IPS-NIHi11 (cell line): ENCODE results near the gene MAN1C1.

Experiments used
- DNase-seq: peaks from one replicate; pipeline ENCODE4 v3.0.0; 2012; ENCODE audit warnings: mixed read lengths, low spot score

The MAN1C1 gene

GRCh38 chr1:25803368-25803767 lies 186.8 kb downstream of the MAN1C1 start:
- no peak for DNase-seq

GRCh38 chr1:25804244-25804963 lies 187.8 kb downstream of the MAN1C1 start:
- no peak for DNase-seq

- DNase-seq = no peak
Measured at GRCh38 chr1:25804964-25805862, 188.6 kb downstream of the MAN1C1 start.

GRCh38 chr1:25805863-25806225 lies 189.3 kb downstream of the MAN1C1 start:
- DNase-seq = no peak

GRCh38 chr1:25806418-25806817 lies 189.8 kb downstream of the MAN1C1 start:
- no peak for DNase-seq

- DNase-seq = no peak
Measured at GRCh38 chr1:25807480-25808390, 191.1 kb downstream of the MAN1C1 start.

GRCh38 chr1:25808481-25809244 lies 192.1 kb downstream of the MAN1C1 start:
- DNase-seq = no peak

GRCh38 chr1:25809283-25809926 lies 192.8 kb downstream of the MAN1C1 start:
- DNase-seq = no peak

DNA sequence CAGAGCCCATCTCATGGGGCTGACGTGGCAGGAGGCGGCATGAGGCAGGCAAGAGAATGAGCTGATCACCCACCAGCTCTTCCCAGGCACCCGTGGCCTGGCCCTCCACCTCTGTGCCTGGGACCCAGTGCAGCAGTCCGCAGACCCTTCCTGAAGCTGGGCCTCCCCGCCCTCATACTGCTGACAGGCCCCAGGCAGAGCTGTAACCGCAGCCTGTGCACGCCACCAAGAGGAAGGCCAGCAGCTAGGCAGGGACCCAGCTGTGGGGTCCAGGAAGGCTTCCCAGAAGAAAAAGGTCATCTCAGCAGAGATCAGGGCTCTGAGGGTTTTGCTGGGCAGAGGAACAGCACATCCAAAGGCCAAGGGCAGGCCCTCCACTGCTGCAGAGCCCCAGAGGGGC lies 193.3 kb downstream of the MAN1C1 start:
- DNase-seq = no peak

DNA sequence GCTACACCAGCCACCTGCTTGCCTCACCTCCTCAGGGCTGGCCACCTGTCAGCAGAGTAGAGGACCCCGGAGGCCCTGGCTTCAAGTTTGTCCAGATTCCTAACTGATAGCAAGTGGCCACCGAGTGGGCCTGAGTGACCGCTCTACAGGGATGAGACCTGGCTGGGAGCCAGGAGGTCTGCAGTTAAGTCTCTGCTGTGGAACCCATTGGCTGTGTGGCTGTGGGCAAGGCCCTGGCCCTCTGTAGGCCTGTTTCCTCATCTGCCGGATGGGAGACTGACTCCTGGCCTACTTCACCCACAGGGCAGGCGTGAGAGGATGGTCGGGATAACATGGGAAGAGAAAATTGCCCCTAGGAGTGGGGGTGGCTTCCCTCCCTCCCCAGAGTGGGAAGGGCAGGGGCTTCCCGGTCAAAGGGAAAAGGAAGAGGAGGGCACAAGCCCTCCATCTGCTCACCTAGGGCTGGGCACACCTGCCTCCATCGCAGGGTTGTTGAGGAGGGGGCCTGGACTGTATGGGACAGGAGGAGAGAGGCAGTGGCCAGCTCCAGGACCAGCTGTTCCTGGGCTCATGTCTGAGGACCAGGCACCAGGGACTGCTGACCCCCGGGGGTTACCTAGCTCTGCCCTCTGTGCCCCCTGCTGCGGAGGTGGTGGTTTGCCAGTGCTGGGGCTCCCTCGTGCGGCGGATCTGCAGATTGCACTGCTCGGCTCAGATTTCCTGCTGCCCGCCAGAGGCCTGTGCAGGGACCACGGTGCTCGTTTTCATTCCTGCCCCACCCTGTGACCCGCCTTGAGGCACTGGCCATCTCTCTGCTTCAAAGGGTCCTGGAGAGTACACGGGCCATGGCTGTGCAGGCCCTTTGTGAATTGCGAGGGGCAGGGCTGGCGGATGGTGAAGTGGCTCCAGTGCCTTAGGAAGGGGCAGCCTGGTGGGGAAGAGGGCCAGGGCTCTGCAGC lies 194.0 kb downstream of the MAN1C1 start:
- peak; percentile 94 for DNase-seq

- no peak for DNase-seq
Measured at GRCh38 chr1:25811384-25812082, 194.9 kb downstream of the MAN1C1 start.

GRCh38 chr1:25813071-25813733 lies 196.6 kb downstream of the MAN1C1 start:
- no peak for DNase-seq

DNA sequence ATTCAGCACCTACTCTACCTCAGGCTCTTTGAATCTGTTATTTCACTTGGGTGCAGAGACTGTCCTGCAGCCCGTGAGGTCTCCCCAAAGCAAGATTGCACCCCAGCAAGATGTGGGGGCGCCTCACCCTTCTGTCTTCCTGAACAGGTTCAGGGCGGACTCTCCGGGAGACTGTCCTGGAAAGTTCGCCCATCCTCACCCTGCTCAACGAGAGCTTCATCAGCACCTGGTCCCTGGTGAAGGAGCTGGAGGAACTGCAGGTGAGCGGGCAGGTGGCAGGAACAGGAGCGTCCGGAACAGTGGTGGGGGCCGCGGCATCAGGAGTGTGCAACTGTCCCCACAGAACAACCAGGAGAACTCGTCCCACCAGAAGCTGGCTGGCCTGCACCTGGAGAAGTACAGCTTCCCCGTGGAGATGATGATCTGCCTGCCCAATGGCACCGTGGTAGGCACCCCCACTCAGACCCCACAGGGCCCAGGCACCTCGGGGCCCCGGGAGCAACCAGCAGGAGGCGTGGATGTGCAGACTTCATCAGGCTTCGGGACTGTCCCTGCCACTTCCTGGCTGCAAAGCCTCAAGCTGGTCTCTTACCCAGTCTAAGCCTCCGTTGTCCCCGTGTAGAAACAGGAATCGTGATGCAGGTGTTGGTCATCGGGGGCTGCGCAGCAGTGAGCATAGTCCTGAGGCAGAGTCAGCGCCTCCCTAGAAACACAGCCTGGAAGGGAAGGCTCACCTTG lies 197.3 kb downstream of the MAN1C1 start:
- DNase-seq = no peak

DNA sequence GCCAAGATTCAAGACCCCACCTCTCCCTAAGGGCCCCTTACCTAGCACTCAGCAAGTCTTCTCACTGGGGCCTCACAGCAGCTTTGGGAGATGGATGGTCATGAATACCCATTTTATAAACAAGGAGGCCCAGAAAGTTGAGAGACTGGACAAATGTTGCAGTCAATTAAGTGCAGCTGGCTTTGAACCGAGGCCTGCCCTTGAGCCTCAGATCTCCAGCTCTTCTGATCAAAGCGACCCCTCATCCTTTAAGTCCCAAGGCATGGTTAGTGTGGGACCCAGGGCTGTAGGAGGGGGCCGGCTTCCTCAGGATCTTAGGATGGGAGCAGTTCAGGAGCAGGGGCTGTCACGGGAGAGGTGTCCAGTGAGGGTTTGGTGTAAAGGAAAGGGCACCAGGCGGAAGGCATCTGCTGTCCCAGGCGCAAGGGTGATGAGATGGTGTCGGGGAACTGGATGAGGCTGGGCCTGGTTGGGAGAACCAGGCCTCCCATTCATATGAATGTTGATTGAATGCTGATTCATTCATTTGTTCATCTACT lies 198.0 kb downstream of the MAN1C1 start:
- DNase-seq = no peak

GRCh38 chr1:25815208-25816111 lies 198.9 kb downstream of the MAN1C1 start:
- no peak for DNase-seq

DNA sequence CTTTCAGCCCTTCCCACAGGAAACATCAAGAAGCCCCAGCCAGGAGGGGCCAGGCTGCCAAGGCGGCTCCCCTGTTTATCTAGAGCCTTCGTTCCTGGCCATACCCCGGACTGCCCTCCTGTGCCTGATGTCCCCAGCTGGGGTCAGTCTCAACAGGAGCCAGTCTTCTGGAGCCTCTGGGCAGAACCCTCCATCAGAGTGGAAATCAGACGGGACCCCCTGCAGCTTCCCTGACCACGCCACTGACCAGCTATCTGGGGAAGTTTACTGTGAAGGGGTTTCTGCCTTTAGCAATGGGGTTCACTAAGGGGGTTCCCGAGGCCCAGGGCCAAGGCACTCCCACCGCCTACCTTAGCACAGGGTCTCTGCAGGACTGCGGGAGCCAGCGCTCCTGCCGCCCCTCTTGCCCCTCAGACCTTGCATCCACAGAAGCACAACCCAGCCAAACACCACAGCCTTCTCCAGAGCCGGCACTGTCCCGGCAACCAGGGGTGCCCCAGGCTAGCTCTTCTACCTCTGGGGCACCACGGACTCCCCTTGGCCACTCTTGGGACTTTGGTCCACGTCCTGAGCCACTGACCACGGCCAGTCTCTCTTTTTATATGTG lies 199.6 kb downstream of the MAN1C1 start:
- no peak for DNase-seq
